ENCODE data around the gene MEGF10. TPM values are rescaled to one million over a fixed set of nuclear protein-coding genes. Genes with fewer than 3 reads are reported as not detected.

The MEGF10 gene
- total and polyA plus RNA-seq, 2 of the 8 experiments (the other 6 are each of a cell fraction or from before 2014, with no cell fraction given) = 38.2 to 53.1 TPM

DNA sequence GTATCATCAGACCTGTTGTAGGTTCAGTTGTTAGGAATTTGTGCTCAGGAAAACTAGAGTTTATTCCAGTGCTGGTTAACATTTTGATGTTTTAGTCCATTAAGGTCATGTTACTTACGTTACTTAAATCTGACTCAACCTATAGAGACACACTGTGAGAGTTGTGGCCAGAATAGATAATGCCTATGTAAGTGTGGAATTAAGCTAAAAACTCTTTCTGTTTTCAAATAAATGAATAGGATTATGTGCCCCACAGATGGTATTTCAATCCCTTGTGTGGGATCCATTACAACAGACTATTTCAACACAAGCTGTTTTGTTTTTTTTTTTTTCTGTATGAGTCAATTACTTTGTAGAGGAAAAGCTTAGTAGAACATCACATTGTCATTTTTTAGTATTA, 68.1 kb downstream of the MEGF10 start (continued):
- no peak for TF ChIP-seq TCF12 (IDR thresholded peaks at IDR 0.05; ENCODE audit: low read depth, low read length)
- TF ChIP-seq RFX5 (IDR thresholded peaks at IDR 0.05; ENCODE audit: borderline replicate concordance, low read depth, low read length) = no peak
- no peak for TF ChIP-seq BRCA1 (IDR thresholded peaks at IDR 0.05; ENCODE audit: low read depth, low read length)
- no peak for TF ChIP-seq TAF7 (optimal IDR thresholded peaks at IDR 0.05; ENCODE audit: borderline replicate concordance, low read depth, low read length)

Data from H1 (cell line).